K562 (cell line): ENCODE data around the gene SLMAP. TPM values are rescaled to one million over a fixed set of nuclear protein-coding genes. Genes with fewer than 3 reads are reported as not detected.
A peak's percentile ranks its signal among the peaks of the same experiment; 100 is the strongest.

Experiments
- ARID3A ChIP-seq: IDR thresholded peaks from 2 replicates; pipeline ENCODE4 v1.6.1; 2012; ENCODE audit warnings: low read depth, low read length, improper control_type of control experiment, borderline replicate concordance
- CREB3 ChIP-seq: fragments of 450-650 bp; conservative IDR thresholded peaks from 2 replicates; pipeline ENCODE4 v1.6.1; 2016; ENCODE audit warnings: missing genetic modification characterization, low read depth, mild to moderate bottlenecking, missing compliant biosample characterization, moderate library complexity
- CREB3L1 ChIP-seq: fragments of 450-650 bp; IDR thresholded peaks from 2 replicates; pipeline ENCODE4 v1.6.1; 2014; ENCODE audit warnings: low read depth, mild to moderate bottlenecking, moderate library complexity, borderline replicate concordance
- CREM ChIP-seq: IDR thresholded peaks from 2 replicates; pipeline ENCODE4 v1.6.1; 2014; ENCODE audit warnings: antibody characterized with exemption, low read depth
- CTBP1 ChIP-seq: fragments of 450-650 bp; IDR thresholded peaks from 2 replicates; pipeline ENCODE4 v1.6.1; 2016; ENCODE audit warnings: borderline replicate concordance
- CTCF ChIP-seq, 3 experiments: IDR thresholded peaks in 2 of 3; conservative IDR thresholded peaks in 1 of 3; 2 replicates each; pipeline ENCODE4 v1.5.1; 2011 to 2012; ENCODE audit warnings: low read length in 3 of 3, mild to moderate bottlenecking in 3 of 3, control low read depth in 2 of 3, improper control_type of control experiment in 1 of 3, inconsistent platforms in 1 of 3, low read depth in 1 of 3, mixed read lengths in 1 of 3, moderate library complexity in 1 of 3; ENCODE audit not compliant: insufficient read depth in 2 of 3
- EGR1 ChIP-seq: fragments of 450-650 bp; conservative IDR thresholded peaks from 2 replicates; pipeline ENCODE4 v1.6.1; 2017; ENCODE audit warnings: mild to moderate bottlenecking
- FOSL1 ChIP-seq: fragments of 200-800 bp; sonication (Bioruptor generic); conservative IDR thresholded peaks from 2 replicates; pipeline ENCODE4 v1.6.1; 2016; ENCODE audit warnings: missing genetic modification characterization, missing compliant biosample characterization
- RCOR1 ChIP-seq, 2 experiments: IDR thresholded peaks; 2 replicates each; pipeline ENCODE4 v1.6.1; 2012; ENCODE audit warnings: low read depth in 2 of 2, low read length in 2 of 2, borderline replicate concordance in 1 of 2, improper control_type of control experiment in 1 of 2
- SPI1 ChIP-seq: IDR thresholded peaks from 2 replicates; pipeline ENCODE4 v1.6.1; 2011; ENCODE audit warnings: low read depth, low read length, control low read depth, borderline replicate concordance
- ZKSCAN8 ChIP-seq: fragments of 200-800 bp; sonication (Bioruptor generic); IDR thresholded peaks from 2 replicates; pipeline ENCODE4 v1.6.1; 2016; ENCODE audit warnings: missing genetic modification characterization, missing compliant biosample characterization
- ZNF263 ChIP-seq: sonication (generic); formaldehyde crosslinking; IDR thresholded peaks from 2 replicates; pipeline ENCODE4 v1.8.0; 2022; ENCODE audit warnings: mild to moderate bottlenecking, missing genetic modification reagents, borderline replicate concordance
- ZNF584 ChIP-seq: fragments of 200-800 bp; sonication (Bioruptor generic); IDR thresholded peaks from 2 replicates; pipeline ENCODE4 v1.6.1; 2016; ENCODE audit warnings: low read depth, mild to moderate bottlenecking, missing genetic modification characterization, missing compliant biosample characterization
- ZNF644 ChIP-seq: fragments of 200-800 bp; sonication (Bioruptor generic); IDR thresholded peaks from 2 replicates; pipeline ENCODE4 v1.6.1; 2016; ENCODE audit warnings: low read depth, missing genetic modification characterization, missing compliant biosample characterization
- polyA plus RNA-seq, 8 experiments: library from polyadenylated mRNA; depleted of rRNA in 4 of 8; stranded (reverse) in 5 of 8; unstranded in 3 of 8; fragments of >200 nt; fragmentation: Nextera tagmentation in 2 of 8; fragmentation: Illumina TruSeq in 1 of 8; extraction: Ambion mirVana in 2 of 8; extraction: Trizol in 1 of 8; gene quantifications; 2 replicates each; pipeline versions ENCODE4 v1.2.1 to v1.2.3, GENCODE V29; 2011 to 2014; ENCODE audit warnings: inconsistent platforms in 1 of 8, missing spikeins in 1 of 8
- total RNA-seq, 7 experiments: library from RNA; depleted of rRNA in 6 of 7; stranded (reverse); fragments of >200 nt in 6 of 7; fragmentation: Illumina TruSeq in 2 of 7; extraction: Trizol in 2 of 7; gene quantifications; 2 replicates each; pipeline versions ENCODE4 v1.2.1 to v1.2.3, GENCODE V29; 2011 to 2021; ENCODE audit warnings: low replicate concordance in 1 of 7
- TF ChIP-seq, protein P1 (sequence below): sonication (generic); formaldehyde crosslinking; IDR thresholded peaks from 2 replicates; pipeline ENCODE4 v1.8.0; 2022; ENCODE audit warnings: missing genetic modification reagents, mild to moderate bottlenecking, moderate library complexity, borderline replicate concordance

SLMAP gene
- total and polyA plus RNA-seq, 9 of the 15 experiments (the other 6 are each of a cell fraction or from before 2014, with no cell fraction given): 12.1 to 50.7 (median 28.3) TPM

DNA sequence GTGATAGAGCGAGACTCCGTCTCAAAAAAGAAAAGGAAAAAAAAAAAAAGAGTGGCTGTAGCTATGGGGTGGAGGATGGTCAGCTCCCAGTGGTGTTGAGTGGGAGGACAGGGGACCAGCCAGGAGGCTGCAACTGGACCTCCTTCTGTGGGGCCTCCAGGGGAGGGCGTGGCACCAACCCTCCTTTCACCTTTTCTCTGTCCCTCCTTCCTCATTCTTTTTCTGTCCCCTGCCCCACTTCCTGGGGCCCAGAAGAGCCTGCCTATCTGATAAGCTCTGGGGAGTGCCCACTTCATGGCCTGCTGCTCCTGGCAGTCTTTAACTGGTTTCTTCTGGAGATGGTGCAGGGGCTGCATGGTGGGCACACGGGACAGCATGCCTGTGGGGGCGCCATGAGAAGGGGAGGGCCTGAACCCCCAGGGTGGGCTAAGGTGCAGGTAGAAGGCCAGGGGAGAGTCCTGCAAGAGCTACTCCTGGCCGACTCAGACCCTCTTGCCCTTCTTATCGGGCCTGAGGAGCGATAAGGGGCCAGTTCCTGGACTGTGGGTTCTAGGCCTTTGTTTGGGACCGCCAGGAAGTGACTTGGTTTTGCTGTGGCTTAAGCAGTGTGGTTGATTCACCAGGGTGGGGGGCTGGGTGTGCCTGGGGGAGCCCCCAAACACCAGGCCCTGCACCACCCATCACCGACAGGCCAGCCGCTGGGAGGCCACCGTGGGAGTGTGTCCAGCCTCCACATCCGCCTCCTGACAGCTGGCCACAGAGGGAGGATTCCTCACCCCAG, 202.7 kb downstream of the SLMAP start (continued):
- TF ChIP-seq CREB3 (tag) (no peak), CREM (peak; percentile 30; the same call in 1 of the 2 replicates), ZNF263 (CRISPR knock-in tag) (peak; percentile 58; the same call in 1 of the 2 replicates), CREB3L1 (peak; percentile 15; the same call in 1 of the 2 replicates), SPI1 (0 out of 2 replicates have a peak, but pooled peaks have one; percentile 3), ARID3A (no peak), FOSL1 (tag) (peak; percentile 50; the same call in 1 of the 2 replicates), CTBP1 (peak; percentile 53), RCOR1 (IDR thresholded peaks at IDR 0.05; ENCODE audit: borderline replicate concordance in 1 of 2, low read depth in 2 of 2, low read length in 2 of 2) (peak in 1 of 2 experiments; percentile 4; a peak in 1 of 4 replicates), ZKSCAN8 (CRISPR knock-in tag) (peak; percentile 55; the same call in 1 of the 2 replicates), ZNF644 (tag) (no peak), ZNF584 (CRISPR knock-in tag) (0 out of 2 replicates have a peak, but pooled peaks have one; percentile 38), EGR1 (peak; percentile 54), CTCF (IDR thresholded peaks at IDR 0.05 in 2 of 3, conservative IDR thresholded peaks at IDR 0.05 in 1 of 3; ENCODE audit: insufficient read depth in 2 of 3, low read depth in 1 of 3, low read length in 3 of 3) (0 out of 6 replicates have a peak, but pooled peaks of 1 of the 3 experiments have one; percentile 3)
- TF ChIP-seq, protein P1, sequence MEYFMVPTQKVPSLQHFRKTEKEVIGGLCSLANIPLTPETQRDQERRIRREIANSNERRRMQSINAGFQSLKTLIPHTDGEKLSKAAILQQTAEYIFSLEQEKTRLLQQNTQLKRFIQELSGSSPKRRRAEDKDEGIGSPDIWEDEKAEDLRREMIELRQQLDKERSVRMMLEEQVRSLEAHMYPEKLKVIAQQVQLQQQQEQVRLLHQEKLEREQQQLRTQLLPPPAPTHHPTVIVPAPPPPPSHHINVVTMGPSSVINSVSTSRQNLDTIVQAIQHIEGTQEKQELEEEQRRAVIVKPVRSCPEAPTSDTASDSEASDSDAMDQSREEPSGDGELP (CRISPR knock-in tag): peak; percentile 84; the same call in 1 of the 2 replicates
